Endothelial cell of umbilical vein (primary cell): ENCODE measurements around the gene ITGB8. TPM values are rescaled to one million over a fixed set of nuclear protein-coding genes. Genes with fewer than 3 reads are reported as not detected.

Experiments used
- BruUV-seq: library from RNA; stranded (reverse); fragments of 400-500 nt; replicated peaks from 2 replicates; lab custom pipeline; 2021; lab: Mats Ljungman, UMichigan
- CTCF ChIA-PET: fragments of 300-600, 350-600 bp; sonication (Branson Sonifier 250); formaldehyde crosslinking; loops from one replicate; lab custom pipeline; 2021; ENCODE audit warnings: antibody characterized with exemption, inconsistent platforms; lab: Charles Lee
- POLR2A ChIA-PET: fragments of 300-600, 350-600 bp; sonication (Branson Sonifier 250); formaldehyde crosslinking; loops from one replicate; lab custom pipeline; 2021; ENCODE audit warnings: antibody characterized with exemption, inconsistent platforms; lab: Charles Lee
- DNase-seq: peaks from one replicate; pipeline ENCODE4 v3.0.0-alpha.2; 2011; ENCODE audit warnings: low read depth, low spot score
- FAIRE-seq: peaks from 2 replicates; lab custom pipeline; 2011; peaks lifted over from hg19 to GRCh38; lab: Jason Lieb, UNC
- H2AFZ ChIP-seq: 2 replicates; pipeline ENCODE4 v1.6.0; 2012; ENCODE audit warnings: low read depth, low read length, control low read depth, inconsistent platforms
- H3K27ac ChIP-seq: 2 replicates; pipeline ENCODE4 v1.5.1; 2011; ENCODE audit warnings: low read depth, mild to moderate bottlenecking, control low read depth, low read length, moderate library complexity; ENCODE audit not compliant: insufficient read depth
- H3K27me3 ChIP-seq, 2 experiments: 2 replicates each; pipeline versions ENCODE4 v1.6.0 to v1.6.1; 2011; ENCODE audit warnings: low read length in 2 of 2, mixed read lengths in 1 of 2; ENCODE audit not compliant: control insufficient read depth in 2 of 2, insufficient read depth in 2 of 2
- H3K36me3 ChIP-seq, 2 experiments: 2 replicates in 1 of 2; 3 replicates in 1 of 2; pipeline ENCODE4 v1.5.1; 2011; ENCODE audit warnings: low read length in 2 of 2, mild to moderate bottlenecking in 1 of 2, moderate library complexity in 1 of 2; ENCODE audit not compliant: control insufficient read depth in 2 of 2, insufficient read depth in 2 of 2; ENCODE audit errors: extremely low read depth in 1 of 2
- H3K4me1 ChIP-seq: 3 replicates; pipeline ENCODE4 v1.5.1; 2011; ENCODE audit warnings: mild to moderate bottlenecking, low read length; ENCODE audit not compliant: control insufficient read depth, insufficient read depth; ENCODE audit errors: extremely low read depth
- H3K4me2 ChIP-seq: 2 replicates; pipeline ENCODE4 v1.6.1; 2011; ENCODE audit warnings: low read length, control low read depth, mixed read lengths; ENCODE audit not compliant: insufficient read depth
- H3K4me3 ChIP-seq, 3 experiments: fragments of 200-600 bp in 1 of 3; sonication (generic), shearing (Covaris generic) in 1 of 3; replicated peaks in 1 of 3; 2 replicates each; pipeline ENCODE4 v1.5.1; 2011 to 2016; ENCODE audit warnings: control low read depth in 3 of 3, low read length in 3 of 3, mild to moderate bottlenecking in 2 of 3, inconsistent platforms in 1 of 3, low read depth in 1 of 3, moderate library complexity in 1 of 3; ENCODE audit not compliant: insufficient read depth in 1 of 3
- H3K79me2 ChIP-seq: 2 replicates; pipeline ENCODE4 v1.6.0; 2012; ENCODE audit warnings: low read length, inconsistent platforms; ENCODE audit not compliant: control insufficient read depth, insufficient read depth
- H3K9ac ChIP-seq: replicated peaks from 2 replicates; pipeline ENCODE3; 2011; ENCODE audit warnings: low read length, control low read depth; ENCODE audit not compliant: insufficient read depth; ENCODE audit errors: extremely low read depth
- H3K9me1 ChIP-seq: replicated peaks from 3 replicates; pipeline ENCODE4 v1.6.0; 2011; ENCODE audit warnings: mild to moderate bottlenecking, low read length; ENCODE audit not compliant: control insufficient read depth, insufficient read depth; ENCODE audit errors: extremely low read depth
- H3K9me3 ChIP-seq: replicated peaks from 2 replicates; pipeline ENCODE4 v1.5.1; 2012; ENCODE audit warnings: low read length, inconsistent platforms; ENCODE audit not compliant: control insufficient read depth, insufficient read depth
- H4K20me1 ChIP-seq: replicated peaks from 2 replicates; pipeline ENCODE3; 2011; ENCODE audit warnings: mild to moderate bottlenecking, low read length; ENCODE audit not compliant: control insufficient read depth, insufficient read depth; ENCODE audit errors: extremely low read depth
- CTCF ChIP-seq, 2 donors: IDR thresholded peaks; 1 replicate in 1 of 2; 2 replicates in 1 of 2; pipeline ENCODE4 v1.5.1; 2011; ENCODE audit warnings: low read length in 2 of 2, mild to moderate bottlenecking in 2 of 2, moderate library complexity in 2 of 2, control low read depth in 1 of 2, inconsistent platforms in 1 of 2, low read depth in 1 of 2; ENCODE audit not compliant: insufficient read depth in 1 of 2; ENCODE audit errors: extremely low read depth in 1 of 2
- EZH2 ChIP-seq: IDR thresholded peaks from 2 replicates; pipeline ENCODE4 v1.6.1; 2012; ENCODE audit warnings: borderline replicate concordance, low read depth, mild to moderate bottlenecking, moderate library complexity, low read length, inconsistent platforms; ENCODE audit not compliant: severe bottlenecking
- FOS ChIP-seq: IDR thresholded peaks from 2 replicates; pipeline ENCODE4 v1.6.1; 2011; ENCODE audit warnings: mild to moderate bottlenecking, low read length, moderate library complexity, borderline replicate concordance; ENCODE audit not compliant: insufficient read depth
- GATA2 ChIP-seq: IDR thresholded peaks from 2 replicates; pipeline ENCODE4 v1.7.0; 2011; ENCODE audit warnings: low read depth, mild to moderate bottlenecking, moderate library complexity, mixed read lengths, low read length; ENCODE audit not compliant: insufficient read length, insufficient read depth
- JUN ChIP-seq: IDR thresholded peaks from 2 replicates; pipeline ENCODE4 v1.6.1; 2011; ENCODE audit warnings: borderline replicate concordance, low read depth; ENCODE audit not compliant: insufficient read length, insufficient read depth
- MAX ChIP-seq: IDR thresholded peaks from 2 replicates; pipeline ENCODE4 v1.6.1; 2011; ENCODE audit not compliant: insufficient read depth, insufficient read length
- MYC ChIP-seq: IDR thresholded peaks from one replicate; pipeline ENCODE4 v1.6.1; 2011; ENCODE audit warnings: mild to moderate bottlenecking, low read depth, low read length
- POLR2A ChIP-seq: IDR thresholded peaks from 2 replicates; pipeline ENCODE4 v1.6.1; 2012; ENCODE audit warnings: low read depth, mild to moderate bottlenecking, control low read depth, low read length
- POLR2AphosphoS5 ChIP-seq: IDR thresholded peaks from 2 replicates; pipeline ENCODE4 v1.6.1; 2012; ENCODE audit warnings: low read depth, mild to moderate bottlenecking, control low read depth, low read length, moderate library complexity; ENCODE audit not compliant: insufficient read depth
- dilution Hi-C: fragments of 300-500 bp; cut with MboI; formaldehyde crosslinking; loops from one replicate; pipeline ENCODE4 v1.15.0; 2019; ENCODE audit warnings: low sequenced_read_pairs; ENCODE audit not compliant: extremely low pct_ligation_motif_present
- intact Hi-C: fragments of 100-400 bp; cut with micrococcal nuclease; formaldehyde crosslinking; loops from one replicate; pipeline ENCODE4 v1.10.0; 2022
- polyA plus RNA-seq, 4 experiments: library from polyadenylated mRNA; depleted of rRNA in 3 of 4; stranded (reverse) in 3 of 4; unstranded in 1 of 4; fragments of >200 nt; gene quantifications; 2 replicates each; pipeline versions ENCODE4 v1.2.1 to v1.2.3, GENCODE V29; 2011 to 2012; ENCODE audit warnings: missing spikeins in 1 of 4
- total RNA-seq: library from RNA; stranded (reverse); gene quantifications from 2 replicates; pipeline ENCODE4 v1.2.3, GENCODE V29; 2021

ITGB8 gene
- total and polyA plus RNA-seq, 2 donors (not counting 3 experiments of a cell fraction or from before 2014, with no cell fraction given), result 2.9 to 8.2 TPM

GRCh38 chr7:20313626-20314025, 17.1 kb upstream of the ITGB8 start:
- H3K79me2 ChIP-seq, result no peaks in the 10 kb centered on the region
- no peak overlapping the region for H3K4me2 ChIP-seq
- intact Hi-C loops, result loop anchor here (2.0 to 5.0 kb wide), 2 partner anchors 335 to 396 kb away; no protein-coding TSS in a partner anchor
- no peaks in the 10 kb centered on the region for H3K36me3 ChIP-seq
- no peaks in the 10 kb centered on the region for H4K20me1 ChIP-seq
- DNase-seq (no peak), FAIRE-seq (no peak)
- peaks cover 6% of the 10 kb centered on the region for H3K4me1 ChIP-seq
- no peak overlapping the region for H3K27ac ChIP-seq
- no peaks in the 10 kb centered on the region for H3K9me1 ChIP-seq
- POLR2A ChIA-PET, result interaction anchor here (0.6 kb wide), 1 partner anchor 9 kb away, joined by 5 read pairs; no protein-coding TSS in a partner anchor
- H2AFZ ChIP-seq, result no peak overlapping the region
- dilution Hi-C loops, result loop anchor here (25.0 kb wide), 1 partner anchor 101 kb away; the partner anchor contains the start of gene MACC1
- TF ChIP-seq CTCF (IDR thresholded peaks at IDR 0.05; ENCODE audit: extremely low read depth in 1 of 2, insufficient read depth in 1 of 2, low read depth in 1 of 2, low read length in 2 of 2) (no peak), MYC (no peak), POLR2AphosphoS5 (no peak), GATA2 (no peak), POLR2A (no peak)
- no TSS peak for BruUV-seq
- no peaks in the 10 kb centered on the region for H3K27me3 ChIP-seq
- no peaks in the 10 kb centered on the region for H3K9me3 ChIP-seq
- CTCF ChIA-PET, result interaction anchor here (1.0 to 4.1 kb wide), 10 partner anchors 10 to 605 kb away, joined by 3 to 62 read pairs (median 5); partner anchors contain the start of gene POLR1F
- H3K9ac ChIP-seq, result no peak overlapping the region
- H3K4me3 ChIP-seq, result no peak overlapping the region

- CTCF ChIA-PET, result interaction anchor here (1.1 to 4.1 kb wide), 6 partner anchors 142 to 605 kb away, joined by 3 to 62 read pairs (median 5); partner anchors contain the start of gene POLR1F
- DNase-seq (no peak), FAIRE-seq (no peak)
- H3K27ac ChIP-seq, result no peak overlapping the region
- H3K4me3 ChIP-seq, result no peak overlapping the region
- H3K9me3 ChIP-seq, result no peaks in the 10 kb centered on the region
- no peak for TF ChIP-seq POLR2A
- TF ChIP-seq EZH2, result no peak
- TF ChIP-seq MYC, result no peak
- no peak for TF ChIP-seq FOS
- no peak for TF ChIP-seq POLR2AphosphoS5
- TF ChIP-seq MAX, result no peak
- no peak for TF ChIP-seq JUN
- no peak for TF ChIP-seq GATA2
- no peak for TF ChIP-seq CTCF (IDR thresholded peaks at IDR 0.05; ENCODE audit: extremely low read depth in 1 of 2, insufficient read depth in 1 of 2, low read depth in 1 of 2, low read length in 2 of 2)
- no peaks in the 10 kb centered on the region for H3K36me3 ChIP-seq
- H4K20me1 ChIP-seq, result no peaks in the 10 kb centered on the region
- H3K4me2 ChIP-seq, result no peak overlapping the region
- H3K9me1 ChIP-seq, result no peaks in the 10 kb centered on the region
- POLR2A ChIA-PET, result no interaction called here
- dilution Hi-C loops (loop anchor here (25.0 kb wide), 1 partner anchor 102 kb away; the partner anchor contains the start of gene MACC1), intact Hi-C loops (loop anchor here (5.0 kb wide), 1 partner anchor 397 kb away; no protein-coding TSS in a partner anchor)
- H3K79me2 ChIP-seq, result no peaks in the 10 kb centered on the region
- no TSS peak for BruUV-seq
- H3K4me1 ChIP-seq, result peaks cover 6% of the 10 kb centered on the region
- no peaks in the 10 kb centered on the region for H3K27me3 ChIP-seq
- H3K9ac ChIP-seq, result no peak overlapping the region
- H2AFZ ChIP-seq, result no peak overlapping the region
Observed at GRCh38 chr7:20314198-20314597, 16.5 kb upstream of the ITGB8 start.
